ENCODE measurements around the gene LDLRAP1.
A peak's percentile ranks its signal among the peaks of the same experiment; 100 is the strongest.

LDLRAP1 gene

GRCh38 chr1:25517476-25518394 lies 25.7 kb upstream of the LDLRAP1 start:
- DNase-seq (ENCODE audit: extremely low read depth, low read depth), result no peak
- TF ChIP-seq, protein P1, sequence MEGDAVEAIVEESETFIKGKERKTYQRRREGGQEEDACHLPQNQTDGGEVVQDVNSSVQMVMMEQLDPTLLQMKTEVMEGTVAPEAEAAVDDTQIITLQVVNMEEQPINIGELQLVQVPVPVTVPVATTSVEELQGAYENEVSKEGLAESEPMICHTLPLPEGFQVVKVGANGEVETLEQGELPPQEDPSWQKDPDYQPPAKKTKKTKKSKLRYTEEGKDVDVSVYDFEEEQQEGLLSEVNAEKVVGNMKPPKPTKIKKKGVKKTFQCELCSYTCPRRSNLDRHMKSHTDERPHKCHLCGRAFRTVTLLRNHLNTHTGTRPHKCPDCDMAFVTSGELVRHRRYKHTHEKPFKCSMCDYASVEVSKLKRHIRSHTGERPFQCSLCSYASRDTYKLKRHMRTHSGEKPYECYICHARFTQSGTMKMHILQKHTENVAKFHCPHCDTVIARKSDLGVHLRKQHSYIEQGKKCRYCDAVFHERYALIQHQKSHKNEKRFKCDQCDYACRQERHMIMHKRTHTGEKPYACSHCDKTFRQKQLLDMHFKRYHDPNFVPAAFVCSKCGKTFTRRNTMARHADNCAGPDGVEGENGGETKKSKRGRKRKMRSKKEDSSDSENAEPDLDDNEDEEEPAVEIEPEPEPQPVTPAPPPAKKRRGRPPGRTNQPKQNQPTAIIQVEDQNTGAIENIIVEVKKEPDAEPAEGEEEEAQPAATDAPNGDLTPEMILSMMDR (IDR thresholded peaks at IDR 0.05; ENCODE audit: low read depth, low read length), result no peak

DNA sequence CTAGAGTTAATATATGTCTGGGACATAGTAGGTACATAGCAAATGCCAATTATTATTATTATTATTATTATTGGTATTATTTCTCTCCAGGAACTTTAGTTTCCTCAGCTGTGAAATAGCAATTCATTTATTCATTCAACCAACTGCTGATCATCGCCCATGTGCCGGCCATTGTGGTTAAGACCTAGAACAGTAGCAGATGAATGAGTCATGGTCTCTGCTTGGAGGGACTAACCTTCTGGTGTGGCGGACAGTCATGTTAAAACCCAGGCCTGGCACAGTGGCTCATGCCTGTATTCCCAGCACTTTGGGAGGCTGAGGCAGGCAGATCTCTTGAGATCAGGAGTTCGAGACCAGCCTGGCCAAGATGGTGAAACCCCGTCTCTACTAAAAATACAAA lies 23.8 kb upstream of the LDLRAP1 start:
- DNase-seq (ENCODE audit: extremely low read depth, low read depth), result no peak

DNA sequence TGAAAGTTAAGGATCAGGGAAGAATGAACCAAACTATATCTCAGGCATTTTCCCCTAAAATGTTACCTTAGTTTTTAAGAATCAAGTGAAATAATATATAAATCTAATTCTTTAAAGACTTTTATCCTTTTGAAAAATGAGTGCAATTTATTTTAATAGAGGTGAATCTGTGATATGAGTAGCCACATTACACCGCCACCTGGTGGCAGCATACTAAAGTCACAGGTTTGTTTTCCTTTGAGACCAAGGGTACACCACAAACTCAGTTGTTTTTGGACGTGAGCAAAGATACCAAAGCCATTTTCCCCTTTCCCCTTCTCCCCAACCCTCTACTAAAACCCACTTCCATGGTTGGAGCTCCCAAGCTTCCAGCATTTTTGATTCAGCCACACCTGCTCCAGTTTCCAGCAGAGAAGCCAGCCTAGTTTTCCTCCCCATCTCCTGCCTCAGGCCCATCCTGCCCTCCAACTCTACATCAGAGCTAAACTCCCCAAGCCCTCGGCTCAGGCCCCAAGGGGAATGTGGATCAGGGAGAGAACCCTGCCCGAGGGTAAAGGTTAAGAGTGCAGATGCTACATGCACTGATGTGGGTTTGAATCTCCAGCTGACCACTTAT lies 22.9 kb upstream of the LDLRAP1 start:
- peak; percentile 32 for DNase-seq (ENCODE audit: extremely low read depth, low read depth)
- TF ChIP-seq, protein P1 (IDR thresholded peaks at IDR 0.05; ENCODE audit: low read depth, low read length), result peak; percentile 76

More for the DNA sequence above, 23.8 kb upstream of the LDLRAP1 start:
- TF ChIP-seq, protein P1 (IDR thresholded peaks at IDR 0.05; ENCODE audit: low read depth, low read length), result no peak

DNA sequence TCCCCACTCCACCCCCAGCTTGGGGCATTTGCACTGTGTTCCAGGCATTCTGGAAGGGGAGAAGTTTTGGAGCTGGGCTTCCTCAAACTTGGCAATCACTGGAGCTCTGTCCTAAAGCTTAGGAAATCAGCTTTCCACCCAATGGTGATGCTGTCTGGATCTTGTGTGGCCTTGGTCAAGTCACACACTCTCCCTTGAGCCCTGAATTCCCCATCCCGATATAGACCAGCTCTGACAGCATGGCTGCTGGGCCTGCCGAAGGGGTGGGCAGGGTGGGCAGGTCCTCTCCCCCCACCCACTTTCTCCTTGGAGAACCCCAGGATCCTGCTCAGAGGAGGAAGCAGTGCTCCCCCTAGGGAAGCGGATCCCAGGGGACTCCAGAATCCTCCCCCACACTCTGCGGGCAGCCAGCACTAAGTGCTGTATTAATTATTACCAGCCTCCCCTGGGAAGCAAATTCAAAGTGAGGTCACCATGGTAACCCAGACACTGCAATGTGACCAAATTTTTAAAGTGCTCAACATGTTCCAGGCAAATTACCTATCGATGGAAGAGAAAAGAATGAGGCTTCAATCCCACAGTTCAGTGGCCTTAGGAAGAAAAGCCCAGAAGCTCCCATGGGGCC lies 21.3 kb upstream of the LDLRAP1 start:
- TF ChIP-seq, protein P1 (IDR thresholded peaks at IDR 0.05; ENCODE audit: low read depth, low read length), result no peak
- DNase-seq (ENCODE audit: extremely low read depth, low read depth), result no peak

DNA sequence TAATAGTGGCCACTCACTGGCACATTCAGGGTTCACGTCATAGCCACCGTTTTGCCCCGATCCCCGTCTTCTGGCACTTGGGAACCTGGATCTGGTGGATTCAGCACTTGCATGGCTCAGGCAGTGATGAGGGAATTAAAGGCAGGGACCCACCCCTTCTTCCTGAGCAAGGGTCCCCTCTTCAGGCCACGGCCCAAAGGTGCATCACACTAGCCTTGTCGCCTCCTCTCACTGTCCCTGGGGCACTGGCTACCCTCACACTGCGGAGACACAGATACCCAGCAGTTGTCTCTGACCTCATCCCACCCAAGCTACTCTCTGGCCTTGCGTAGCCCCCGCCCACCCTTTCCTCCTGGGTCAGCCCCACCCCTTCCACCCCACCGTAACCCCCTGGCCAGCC lies 19.9 kb upstream of the LDLRAP1 start:
- no peak for DNase-seq (ENCODE audit: extremely low read depth, low read depth)
- TF ChIP-seq, protein P1 (IDR thresholded peaks at IDR 0.05; ENCODE audit: low read depth, low read length), result peak; percentile 37

DNA sequence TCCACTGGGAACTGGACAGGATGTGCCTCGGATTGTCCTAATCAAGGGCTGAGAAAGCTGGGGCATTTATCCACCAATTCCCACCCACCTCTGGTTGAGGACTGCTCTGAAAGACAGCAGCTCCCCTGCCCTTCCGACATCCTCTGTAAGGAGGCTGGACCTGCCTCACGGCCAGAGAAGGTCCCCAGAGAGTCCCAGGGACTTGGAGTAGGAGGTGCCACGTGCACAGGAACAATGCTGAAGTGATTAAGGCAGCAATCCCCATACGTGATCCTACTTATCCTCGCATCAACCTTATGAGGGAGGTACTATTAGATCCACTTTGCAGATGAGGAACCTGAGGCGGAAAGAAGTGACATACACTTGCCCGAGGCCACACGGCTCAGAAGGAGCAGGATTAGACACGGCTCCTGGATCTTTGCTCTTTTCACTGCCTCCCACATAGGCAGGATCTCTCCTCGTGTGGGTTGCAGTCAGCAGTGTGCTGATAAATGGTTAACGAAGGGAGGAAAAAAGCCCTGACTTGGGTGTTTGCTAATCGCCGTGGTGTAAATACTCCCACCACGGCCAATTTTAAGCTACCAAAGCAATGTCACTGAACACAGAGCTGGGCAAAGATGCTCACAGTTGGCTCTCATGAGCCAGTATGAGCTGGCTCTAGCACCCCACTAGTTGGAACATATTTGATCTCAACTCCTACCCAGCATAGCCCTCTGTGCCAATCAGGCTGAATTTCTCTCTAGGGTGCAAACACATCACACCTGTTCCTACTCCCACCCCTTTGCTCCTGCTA lies 18.6 kb upstream of the LDLRAP1 start:
- TF ChIP-seq, protein P1 (IDR thresholded peaks at IDR 0.05; ENCODE audit: low read depth, low read length), result no peak
- no peak for DNase-seq (ENCODE audit: extremely low read depth, low read depth)
